ENCODE measurements around the gene CTNNB1. TPM values are rescaled to one million over a fixed set of nuclear protein-coding genes. Genes with fewer than 3 reads are reported as not detected.

Gene CTNNB1
- total RNA-seq, 2 donors from 2014 or later = 420 to 534 TPM

- H3K4me3 ChIP-seq (ENCODE audit: low read length) = no peak overlapping the region
- H3K36me3 ChIP-seq (ENCODE audit: control insufficient read depth, insufficient read depth, low read length) = no peaks in the 10 kb centered on the region
- Mint-ChIP-seq H3K4me1 (peaks cover 17% of the 10 kb centered on the region), H3K36me3 (ENCODE audit: low read depth) (peaks cover 2% of the 10 kb centered on the region), H3K4me3 (no peak overlapping the region), H3K27me3 (ENCODE audit: insufficient read depth) (no peaks in the 10 kb centered on the region), H3K27ac (no peak overlapping the region), H3K9me3 (no peaks in the 10 kb centered on the region)
- TF ChIP-seq CTCF (conservative IDR thresholded peaks at IDR 0.05) = no peak
- no peak overlapping the region for H3K27ac ChIP-seq (ENCODE audit: low read depth, low read length)
- H3K27me3 ChIP-seq (ENCODE audit: control insufficient read depth, insufficient read depth, low read length, poor library complexity, severe bottlenecking) = no peaks in the 10 kb centered on the region
- DNase-seq = no peak
- no peak overlapping the region for H3K9ac ChIP-seq (ENCODE audit: extremely low read depth, low read length, poor library complexity, severe bottlenecking)
- no peaks in the 10 kb centered on the region for H3K9me3 ChIP-seq (ENCODE audit: control insufficient read depth, low read length)
- 94 to 95% methylated on average over 2 to 7 of the region's 9 CpGs for WGBS, 2 experiments (ENCODE audit: insufficient coverage in 1 of 2, insufficient read length in 1 of 2)
- H3K4me1 ChIP-seq (ENCODE audit: control insufficient read depth, insufficient read depth, low read length) = peaks cover 4% of the 10 kb centered on the region
Observed at GRCh38 chr3:41196499-41197410, 2.5 kb upstream of the CTNNB1 start.

- Mint-ChIP-seq H3K36me3 (ENCODE audit: low read depth) (peaks cover 2% of the 10 kb centered on the region), H3K9me3 (no peaks in the 10 kb centered on the region), H3K4me3 (peak overlapping the region; percentile 89), H3K27ac (no peak overlapping the region), H3K27me3 (ENCODE audit: insufficient read depth) (no peaks in the 10 kb centered on the region), H3K4me1 (peaks cover 27% of the 10 kb centered on the region)
- Histone ChIP-seq H3K36me3 (ENCODE audit: control insufficient read depth, insufficient read depth, low read length) (no peaks in the 10 kb centered on the region), H3K27ac (ENCODE audit: low read depth, low read length) (no peak overlapping the region), H3K4me1 (ENCODE audit: control insufficient read depth, insufficient read depth, low read length) (peaks cover 4% of the 10 kb centered on the region), H3K9ac (ENCODE audit: extremely low read depth, low read length, poor library complexity, severe bottlenecking) (no peak overlapping the region), H3K27me3 (ENCODE audit: control insufficient read depth, insufficient read depth, low read length, poor library complexity, severe bottlenecking) (no peaks in the 10 kb centered on the region), H3K4me3 (ENCODE audit: low read length) (peak overlapping the region; percentile 79), H3K9me3 (ENCODE audit: control insufficient read depth, low read length) (no peaks in the 10 kb centered on the region)
- TF ChIP-seq CTCF (conservative IDR thresholded peaks at IDR 0.05) = no peak
- DNase-seq = no peak
- 50 to 85% methylated on average over 5 to 6 of the region's 7 CpGs for WGBS, 2 experiments (ENCODE audit: insufficient coverage in 1 of 2, insufficient read length in 1 of 2)
Observed at GRCh38 chr3:41198046-41198445, 1.3 kb upstream of the CTNNB1 start.

- Histone ChIP-seq H3K4me3 (ENCODE audit: low read length) (peak overlapping the region; percentile 79), H3K9ac (ENCODE audit: extremely low read depth, low read length, poor library complexity, severe bottlenecking) (peak overlapping the region; percentile 95), H3K27me3 (ENCODE audit: control insufficient read depth, insufficient read depth, low read length, poor library complexity, severe bottlenecking) (no peaks in the 10 kb centered on the region), H3K9me3 (ENCODE audit: control insufficient read depth, low read length) (no peaks in the 10 kb centered on the region), H3K36me3 (ENCODE audit: control insufficient read depth, insufficient read depth, low read length) (no peaks in the 10 kb centered on the region), H3K27ac (ENCODE audit: low read depth, low read length) (peak overlapping the region; percentile 70), H3K4me1 (ENCODE audit: control insufficient read depth, insufficient read depth, low read length) (peaks cover 7% of the 10 kb centered on the region)
- Mint-ChIP-seq H3K9me3 (no peaks in the 10 kb centered on the region), H3K27ac (peak overlapping the region; percentile 89), H3K27me3 (ENCODE audit: insufficient read depth) (no peaks in the 10 kb centered on the region), H3K36me3 (ENCODE audit: low read depth) (peaks cover 2% of the 10 kb centered on the region), H3K4me1 (peaks cover 31% of the 10 kb centered on the region), H3K4me3 (peak overlapping the region; percentile 89)
- no peak for TF ChIP-seq CTCF (conservative IDR thresholded peaks at IDR 0.05)
- WGBS, 2 experiments (ENCODE audit: insufficient coverage in 1 of 2, insufficient read length in 1 of 2) = 2 to 10% methylated on average over 2 to 20 of the region's 20 CpGs
- DNase-seq = no peak
Observed at GRCh38 chr3:41198526-41198925, 779 bp upstream of the CTNNB1 start.

Data from endodermal cell (in vitro differentiated cells).